Body of pancreas (tissue), 4 donors: ENCODE data around the gene DDHD1. TPM values are rescaled to one million over a fixed set of nuclear protein-coding genes. Genes with fewer than 3 reads are reported as not detected.

Experiments
- ATAC-seq: fragments of 150-250 bp; one replicate; pipeline ENCODE4 v1.9.1; 2016
- DNase-seq, 4 donors: peaks; one replicate each; pipeline ENCODE4 v3.0.0-alpha.2; 2019
- H3K27ac ChIP-seq, 4 donors: fragments of 200-600 bp; sonication (generic); 1 replicate in 3 of 4; 2 replicates in 1 of 4; pipeline versions ENCODE4 v1.5.1 to v1.6.1; 2016 to 2019; ENCODE audit warnings: mild to moderate bottlenecking in 1 of 4, mixed read lengths in 1 of 4, moderate library complexity in 1 of 4
- H3K27me3 ChIP-seq, 2 donors: fragments of 200-600 bp; sonication (generic); one replicate each; pipeline ENCODE4 v1.6.0; 2016; ENCODE audit warnings: mild to moderate bottlenecking in 1 of 2
- H3K36me3 ChIP-seq, 2 donors: fragments of 200-600 bp; sonication (generic); replicated peaks in 1 of 2; 2 replicates each; pipeline ENCODE4 v1.5.1; 2016; ENCODE audit warnings: low read depth in 2 of 2; ENCODE audit not compliant: insufficient read depth in 1 of 2
- H3K4me1 ChIP-seq: fragments of 200-600 bp; sonication (generic); one replicate; pipeline ENCODE4 v1.6.0; 2016
- H3K4me3 ChIP-seq, 2 donors: fragments of 200-600 bp; sonication (generic); 1 replicate in 1 of 2; 2 replicates in 1 of 2; pipeline ENCODE4 v1.5.1; 2016 to 2019
- H3K9me3 ChIP-seq, 3 donors: fragments of 200-600 bp; sonication (generic); 1 replicate in 2 of 3; 2 replicates in 1 of 3; pipeline ENCODE4 v1.5.1; 2016
- CTCF ChIP-seq, 7 experiments: fragments of 450-650 bp in 4 of 7; fragments of 200-600 bp in 3 of 7; sonication (generic) in 3 of 7; IDR thresholded peaks; one replicate each; pipeline ENCODE4 v1.5.1; 2016 to 2019; ENCODE audit warnings: antibody characterized with exemption in 7 of 7
- POLR2A ChIP-seq, 3 donors: fragments of 450-650 bp; IDR thresholded peaks; one replicate each; pipeline ENCODE4 v1.6.1; 2016; ENCODE audit warnings: antibody characterized with exemption in 3 of 3, mild to moderate bottlenecking in 2 of 3
- WGBS, 2 donors: methylation state at CpG; one replicate each; pipeline ENCODE4 v1.1.5; 2017; 5-methylcytosine and 5-hydroxymethylcytosine counted together
- intact Hi-C: fragments of 100-400 bp; cut with DNase I; formaldehyde crosslinking; loops from one replicate; pipeline ENCODE4 v1.15.1; 2023
- total RNA-seq, 2 donors: library from RNA; depleted of rRNA; stranded (reverse); fragments of >200 nt; gene quantifications; one replicate each; pipeline ENCODE4 v1.1.0, GENCODE V29; 2016

The DDHD1 gene
- total RNA-seq, 2 donors from 2014 or later, result 7.6 to 22.6 TPM

GRCh38 chr14:52996493-52996892 is 156.6 kb downstream of the DDHD1 start:
- ATAC-seq, result no peak
- DNase-seq, result no peak
- H3K4me1 ChIP-seq, result peaks cover 6% of the 10 kb centered on the region
- intact Hi-C loops, result no loop called here
- H3K9me3 ChIP-seq, result no peaks in the 10 kb centered on the region
- H3K27ac ChIP-seq, result no peak overlapping the region
- no peaks in the 10 kb centered on the region for H3K27me3 ChIP-seq
- no peak for TF ChIP-seq POLR2A (IDR thresholded peaks at IDR 0.05)
- TF ChIP-seq CTCF (IDR thresholded peaks at IDR 0.05), result no peak
- no peaks in the 10 kb centered on the region for H3K36me3 ChIP-seq
- WGBS, 2 donors, result 87 to 89% methylated on average over 2 of the region's 2 CpGs
- no peak overlapping the region for H3K4me3 ChIP-seq

GRCh38 chr14:52995998-52996397 is 157.1 kb downstream of the DDHD1 start:
- 71 to 77% methylated on average over 1 of the region's 1 CpG for WGBS, 2 donors
- Histone ChIP-seq H3K4me3 (no peak overlapping the region), H3K4me1 (peaks cover 6% of the 10 kb centered on the region), H3K27me3 (no peaks in the 10 kb centered on the region), H3K36me3 (no peaks in the 10 kb centered on the region), H3K9me3 (no peaks in the 10 kb centered on the region), H3K27ac (no peak overlapping the region)
- TF ChIP-seq CTCF (IDR thresholded peaks at IDR 0.05) (no peak), POLR2A (IDR thresholded peaks at IDR 0.05) (no peak)
- intact Hi-C loops, result no loop called here
- ATAC-seq, result no peak
- no peak for DNase-seq

- WGBS, 2 donors, result 88 to 97% methylated on average over 1 of the region's 1 CpG
- TF ChIP-seq CTCF (IDR thresholded peaks at IDR 0.05), result no peak
- TF ChIP-seq POLR2A (IDR thresholded peaks at IDR 0.05), result no peak
- DNase-seq, result no peak
- Histone ChIP-seq H3K9me3 (no peaks in the 10 kb centered on the region), H3K4me1 (peaks cover 8% of the 10 kb centered on the region), H3K36me3 (no peaks in the 10 kb centered on the region), H3K27me3 (no peaks in the 10 kb centered on the region), H3K4me3 (no peak overlapping the region), H3K27ac (no peak overlapping the region)
- no peak for ATAC-seq
- intact Hi-C loops, result no loop called here
Observed at GRCh38 chr14:52992236-52992870, 160.8 kb downstream of the DDHD1 start.

- Histone ChIP-seq H3K36me3 (no peaks in the 10 kb centered on the region), H3K4me3 (no peak overlapping the region), H3K27me3 (no peaks in the 10 kb centered on the region), H3K9me3 (no peaks in the 10 kb centered on the region), H3K4me1 (peaks cover 12% of the 10 kb centered on the region), H3K27ac (no peak overlapping the region)
- ATAC-seq (no peak), DNase-seq (no peak)
- TF ChIP-seq CTCF (IDR thresholded peaks at IDR 0.05), result no peak
- TF ChIP-seq POLR2A (IDR thresholded peaks at IDR 0.05), result no peak
- intact Hi-C loops, result no loop called here
Observed at GRCh38 chr14:52988139-52988538, 165.0 kb downstream of the DDHD1 start.

- DNase-seq (peak; percentile 17 to 71 (median 44)), ATAC-seq (peak; percentile 24)
- no peak for TF ChIP-seq POLR2A (IDR thresholded peaks at IDR 0.05)
- TF ChIP-seq CTCF (IDR thresholded peaks at IDR 0.05), result no peak
Observed at GRCh38 chr14:52987514-52987913, 165.6 kb downstream of the DDHD1 start.

More at GRCh38 chr14:52987514-52987913, 165.6 kb downstream of the DDHD1 start:
- Histone ChIP-seq H3K36me3 (no peaks in the 10 kb centered on the region), H3K27ac (no peak overlapping the region), H3K4me3 (no peak overlapping the region), H3K4me1 (peaks cover 12% of the 10 kb centered on the region), H3K27me3 (no peaks in the 10 kb centered on the region), H3K9me3 (no peaks in the 10 kb centered on the region)
- intact Hi-C loops, result no loop called here
- 26 to 37% methylated on average over 3 of the region's 3 CpGs for whole genome bisulfite sequencing, 2 donors
